Ovary (tissue), 3 donors: ENCODE results near the gene SMIM12.

ENCODE experiments used
- CTCF ChIP-seq, 3 donors: fragments of 450-650 bp in 2 of 3; fragments of 200-600 bp in 1 of 3; IDR thresholded peaks; one replicate each; pipeline versions ENCODE4 v1.5.1 to v1.8.0; 2016 to 2022; ENCODE audit warnings: antibody characterized with exemption in 3 of 3, mild to moderate bottlenecking in 1 of 3
- EP300 ChIP-seq: sonication (generic); formaldehyde crosslinking; IDR thresholded peaks from one replicate; pipeline ENCODE4 v1.6.1; 2017; ENCODE audit warnings: antibody characterized with exemption
- POLR2A ChIP-seq: fragments of 450-650 bp; IDR thresholded peaks from one replicate; pipeline ENCODE4 v1.6.1; 2017; ENCODE audit warnings: antibody characterized with exemption, mild to moderate bottlenecking, moderate library complexity
- donor health status: DM: no; HTN: no; CAD: no.

- TF ChIP-seq CTCF (IDR thresholded peaks at IDR 0.05) = no peak
- no peak for TF ChIP-seq POLR2A
- TF ChIP-seq EP300 = no peak
Observed at GRCh38 chr1:34847094-34847493, 12.5 kb downstream of the SMIM12 start.
